ENCODE results near the gene CABP1. TPM values are rescaled to one million over a fixed set of nuclear protein-coding genes. Genes with fewer than 3 reads are reported as not detected.

The CABP1 gene
- total RNA-seq, 1 experiment from 2014 or later, result 1.2 TPM

DNA sequence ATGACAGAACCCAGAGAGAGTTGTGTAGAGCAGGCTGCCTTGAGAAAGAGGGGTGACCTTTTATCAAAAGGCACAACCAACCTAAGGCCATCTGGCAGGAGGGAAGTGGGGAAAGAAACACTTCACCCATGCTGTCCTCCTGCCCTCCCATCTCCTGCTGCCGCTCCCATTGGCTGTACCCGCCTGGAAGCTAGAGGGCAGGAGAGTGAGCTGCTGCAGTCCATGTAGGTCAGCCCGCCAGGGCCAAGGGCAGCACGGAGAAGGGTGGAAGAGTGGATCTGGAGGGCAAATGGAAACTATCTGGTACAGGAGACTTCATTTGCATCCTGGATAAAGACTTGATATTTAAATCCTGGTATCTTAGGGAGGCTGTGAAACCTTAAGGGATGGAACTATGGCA is 11.5 kb upstream of the CABP1 start:
- no peak for DNase-seq (ENCODE audit: low spot score)
- Histone ChIP-seq H3K4me3 (ENCODE audit: low read depth, low read length, poor library complexity, severe bottlenecking) (no peak overlapping the region), H3K9me3 (ENCODE audit: low read depth, low read length, poor library complexity, severe bottlenecking) (no peaks in the 10 kb centered on the region), H3K27ac (ENCODE audit: low read depth, low read length, poor library complexity, severe bottlenecking) (no peak overlapping the region), H3K36me3 (ENCODE audit: insufficient read depth, low read length, poor library complexity, severe bottlenecking) (no peaks in the 10 kb centered on the region), H3K4me1 (ENCODE audit: insufficient read depth, low read length, poor library complexity, severe bottlenecking) (no peaks in the 10 kb centered on the region), H3K27me3 (replicated peaks; ENCODE audit: insufficient read depth, low read depth, low read length, poor library complexity) (no peaks in the 10 kb centered on the region)
- ChIA-PET POLR2A (ENCODE audit: low non-redundant PET) (no interaction called here), CTCF (no interaction called here)
- no peak for TF ChIP-seq EZH2 (IDR thresholded peaks at IDR 0.05; ENCODE audit: borderline replicate concordance, low read depth, low read length, poor library complexity, severe bottlenecking)
- TF ChIP-seq, protein P1, sequence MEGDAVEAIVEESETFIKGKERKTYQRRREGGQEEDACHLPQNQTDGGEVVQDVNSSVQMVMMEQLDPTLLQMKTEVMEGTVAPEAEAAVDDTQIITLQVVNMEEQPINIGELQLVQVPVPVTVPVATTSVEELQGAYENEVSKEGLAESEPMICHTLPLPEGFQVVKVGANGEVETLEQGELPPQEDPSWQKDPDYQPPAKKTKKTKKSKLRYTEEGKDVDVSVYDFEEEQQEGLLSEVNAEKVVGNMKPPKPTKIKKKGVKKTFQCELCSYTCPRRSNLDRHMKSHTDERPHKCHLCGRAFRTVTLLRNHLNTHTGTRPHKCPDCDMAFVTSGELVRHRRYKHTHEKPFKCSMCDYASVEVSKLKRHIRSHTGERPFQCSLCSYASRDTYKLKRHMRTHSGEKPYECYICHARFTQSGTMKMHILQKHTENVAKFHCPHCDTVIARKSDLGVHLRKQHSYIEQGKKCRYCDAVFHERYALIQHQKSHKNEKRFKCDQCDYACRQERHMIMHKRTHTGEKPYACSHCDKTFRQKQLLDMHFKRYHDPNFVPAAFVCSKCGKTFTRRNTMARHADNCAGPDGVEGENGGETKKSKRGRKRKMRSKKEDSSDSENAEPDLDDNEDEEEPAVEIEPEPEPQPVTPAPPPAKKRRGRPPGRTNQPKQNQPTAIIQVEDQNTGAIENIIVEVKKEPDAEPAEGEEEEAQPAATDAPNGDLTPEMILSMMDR (conservative IDR thresholded peaks at IDR 0.05; ENCODE audit: low read depth, low read length), result peak; percentile 16; the same call in 1 of the 2 replicates
- no TSS peak for BruUV-seq (replicated peaks)
- intact Hi-C loops (cut with micrococcal nuclease; ENCODE audit: unreplicated experiment), result no loop called here

DNA sequence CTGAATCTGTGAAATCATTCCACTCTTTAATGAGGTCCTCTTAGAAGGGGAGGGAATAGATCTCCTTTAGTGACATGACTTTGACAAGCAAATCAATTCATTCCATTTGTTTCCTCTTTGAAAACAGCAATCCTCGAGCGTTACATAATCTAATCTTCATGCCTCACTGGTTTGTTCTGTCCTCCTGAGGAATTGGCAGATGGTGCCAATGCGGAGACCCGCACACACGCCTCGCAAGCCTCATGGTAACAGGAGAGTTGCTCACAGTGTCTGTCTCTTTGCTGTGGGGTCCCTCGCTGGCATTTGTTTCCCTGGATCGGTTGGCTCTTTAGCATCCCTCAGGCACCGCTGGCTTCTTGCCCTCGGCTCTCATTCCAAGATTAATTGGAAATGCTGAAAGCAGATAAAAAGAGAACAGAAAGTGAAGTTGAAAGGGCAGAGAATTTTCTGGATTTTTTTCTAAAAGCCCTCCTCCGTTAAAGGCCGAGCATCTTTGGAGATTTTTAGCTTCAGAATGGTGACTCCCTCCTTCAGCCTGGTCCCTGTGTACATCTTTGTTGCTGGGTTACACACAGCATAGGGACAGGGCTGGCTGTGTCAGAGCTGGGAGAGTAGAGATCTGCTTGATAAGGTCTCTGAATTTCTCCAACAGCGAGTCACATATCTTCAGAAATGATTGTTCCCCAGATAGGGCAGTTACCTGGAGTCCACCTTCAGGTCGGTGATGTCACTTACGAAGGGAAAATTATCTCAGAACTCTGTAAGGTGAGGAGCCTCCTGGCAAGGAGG is 10.1 kb upstream of the CABP1 start:
- Histone ChIP-seq H3K27ac (ENCODE audit: low read depth, low read length, poor library complexity, severe bottlenecking) (no peak overlapping the region), H3K27me3 (replicated peaks; ENCODE audit: insufficient read depth, low read depth, low read length, poor library complexity) (no peaks in the 10 kb centered on the region), H3K9me3 (ENCODE audit: low read depth, low read length, poor library complexity, severe bottlenecking) (no peaks in the 10 kb centered on the region), H3K36me3 (ENCODE audit: insufficient read depth, low read length, poor library complexity, severe bottlenecking) (no peaks in the 10 kb centered on the region), H3K4me3 (ENCODE audit: low read depth, low read length, poor library complexity, severe bottlenecking) (no peak overlapping the region), H3K4me1 (ENCODE audit: insufficient read depth, low read length, poor library complexity, severe bottlenecking) (no peaks in the 10 kb centered on the region)
- BruUV-seq (replicated peaks), result no TSS peak
- ChIA-PET CTCF (no interaction called here), POLR2A (ENCODE audit: low non-redundant PET) (no interaction called here)
- no peak for TF ChIP-seq EZH2 (IDR thresholded peaks at IDR 0.05; ENCODE audit: borderline replicate concordance, low read depth, low read length, poor library complexity, severe bottlenecking)
- TF ChIP-seq, protein P1 (conservative IDR thresholded peaks at IDR 0.05; ENCODE audit: low read depth, low read length), result no peak
- intact Hi-C loops (cut with micrococcal nuclease; ENCODE audit: unreplicated experiment), result no loop called here
- no peak for DNase-seq (ENCODE audit: low spot score)

DNA sequence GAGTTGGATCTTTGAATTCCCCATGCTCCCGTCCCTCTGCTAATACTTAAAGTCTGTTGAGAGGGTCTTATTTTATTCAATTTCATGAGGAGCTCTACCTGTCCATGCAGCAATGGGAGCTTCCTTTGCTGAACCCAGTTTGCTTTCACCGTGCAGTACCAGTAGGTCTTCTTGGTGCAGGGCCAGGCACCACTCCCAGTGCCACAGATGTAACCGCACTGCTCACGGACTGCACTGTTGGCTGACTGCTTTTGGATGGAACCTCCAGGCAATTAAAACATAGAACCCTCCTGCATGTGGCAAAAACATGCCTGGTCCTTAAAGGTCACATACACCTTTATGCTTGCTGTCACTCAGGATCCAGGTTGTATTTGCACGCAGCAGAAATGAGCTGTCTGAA is 9.3 kb upstream of the CABP1 start:
- H3K9me3 ChIP-seq (ENCODE audit: low read depth, low read length, poor library complexity, severe bottlenecking), result no peaks in the 10 kb centered on the region
- TF ChIP-seq, protein P1 (conservative IDR thresholded peaks at IDR 0.05; ENCODE audit: low read depth, low read length), result no peak
- H3K4me3 ChIP-seq (ENCODE audit: low read depth, low read length, poor library complexity, severe bottlenecking), result no peak overlapping the region
- ChIA-PET CTCF (no interaction called here), POLR2A (ENCODE audit: low non-redundant PET) (no interaction called here)
- no peak for DNase-seq (ENCODE audit: low spot score)
- H3K36me3 ChIP-seq (ENCODE audit: insufficient read depth, low read length, poor library complexity, severe bottlenecking), result no peaks in the 10 kb centered on the region
- no peaks in the 10 kb centered on the region for H3K4me1 ChIP-seq (ENCODE audit: insufficient read depth, low read length, poor library complexity, severe bottlenecking)
- intact Hi-C loops (cut with micrococcal nuclease; ENCODE audit: unreplicated experiment), result no loop called here
- H3K27ac ChIP-seq (ENCODE audit: low read depth, low read length, poor library complexity, severe bottlenecking), result no peak overlapping the region
- no TSS peak for BruUV-seq (replicated peaks)
- H3K27me3 ChIP-seq (replicated peaks; ENCODE audit: insufficient read depth, low read depth, low read length, poor library complexity), result no peaks in the 10 kb centered on the region

All from A673 (cell line).